MM.1S (cell line): ENCODE data around the gene TTLL9.

Source experiments
- DNase-seq: peaks from one replicate; pipeline ENCODE4 v3.0.0-alpha.2; 2015
- H2AFZ ChIP-seq: fragments of 300-600 bp; sonication (generic); 2 replicates; pipeline ENCODE4 v1.6.0; 2016; ENCODE audit warnings: antibody characterized with exemption, low read length
- H3F3A ChIP-seq: fragments of 300-600 bp; sonication (generic); 2 replicates; pipeline ENCODE4 v1.6.1; 2016; ENCODE audit warnings: mild to moderate bottlenecking, antibody characterized with exemption, low read length, moderate library complexity, mixed read lengths; ENCODE audit not compliant: insufficient read depth
- H3K27ac ChIP-seq: fragments of 300-600 bp; sonication (generic); 2 replicates; pipeline ENCODE4 v1.5.1; 2016; ENCODE audit warnings: mild to moderate bottlenecking, low read length
- H3K27me3 ChIP-seq: fragments of 300-600 bp; sonication (generic); replicated peaks from 2 replicates; pipeline ENCODE4 v1.6.0; 2016; ENCODE audit warnings: low read length; ENCODE audit not compliant: insufficient read depth
- H3K36me3 ChIP-seq: fragments of 300-600 bp; sonication (generic); replicated peaks from 2 replicates; pipeline ENCODE4 v1.6.1; 2016; ENCODE audit warnings: mild to moderate bottlenecking, low read length, mixed read lengths; ENCODE audit not compliant: insufficient read depth
- H3K4me1 ChIP-seq: fragments of 300-600 bp; sonication (generic); 2 replicates; pipeline ENCODE4 v1.6.1; 2016; ENCODE audit warnings: low read length, mixed read lengths
- H3K4me2 ChIP-seq: fragments of 300-600 bp; sonication (generic); 2 replicates; pipeline ENCODE4 v1.6.0; 2016; ENCODE audit warnings: low read depth, low read length
- H3K4me3 ChIP-seq: fragments of 300-600 bp; sonication (generic); 2 replicates; pipeline ENCODE4 v1.5.1; 2016; ENCODE audit warnings: low read length, mixed read lengths
- H3K79me2 ChIP-seq: fragments of 300-600 bp; sonication (generic); 2 replicates; pipeline ENCODE4 v1.6.1; 2016; ENCODE audit warnings: mixed run types, low read length, mixed read lengths
- H3K9ac ChIP-seq: fragments of 300-600 bp; sonication (generic); 2 replicates; pipeline ENCODE4 v1.6.1; 2016; ENCODE audit warnings: low read length, mixed read lengths
- H3K9me2 ChIP-seq: fragments of 300-600 bp; sonication (generic); replicated peaks from 2 replicates; pipeline ENCODE4 v1.6.1; 2016; ENCODE audit warnings: mild to moderate bottlenecking, low read length, mixed read lengths; ENCODE audit not compliant: insufficient read depth
- H3K9me3 ChIP-seq: fragments of 300-600 bp; sonication (generic); replicated peaks from 2 replicates; pipeline ENCODE4 v1.6.1; 2016; ENCODE audit warnings: mild to moderate bottlenecking, low read length, mixed read lengths; ENCODE audit not compliant: insufficient read depth
- H4K20me1 ChIP-seq: fragments of 300-600 bp; sonication (generic); 2 replicates; pipeline ENCODE4 v1.6.1; 2016; ENCODE audit warnings: mild to moderate bottlenecking, low read length, moderate library complexity, mixed read lengths; ENCODE audit not compliant: insufficient read depth
- EZH2 ChIP-seq: fragments of 300-600 bp; sonication (generic); optimal IDR thresholded peaks from 2 replicates; pipeline ENCODE3; 2017; ENCODE audit warnings: low read depth, mild to moderate bottlenecking, antibody characterized with exemption, low read length, mixed read lengths
- EZH2phosphoT487 ChIP-seq: fragments of 300-600 bp; sonication (generic); IDR thresholded peaks from 2 replicates; pipeline ENCODE4 v1.6.1; 2018; ENCODE audit warnings: antibody characterized with exemption, low read length
- TF ChIP-seq, protein P1 (sequence below): fragments of 300-600 bp; sonication (generic); IDR thresholded peaks from 2 replicates; pipeline ENCODE4 v1.5.1; 2016; ENCODE audit warnings: antibody characterized with exemption, low read length, mixed read lengths

TTLL9 gene

DNA sequence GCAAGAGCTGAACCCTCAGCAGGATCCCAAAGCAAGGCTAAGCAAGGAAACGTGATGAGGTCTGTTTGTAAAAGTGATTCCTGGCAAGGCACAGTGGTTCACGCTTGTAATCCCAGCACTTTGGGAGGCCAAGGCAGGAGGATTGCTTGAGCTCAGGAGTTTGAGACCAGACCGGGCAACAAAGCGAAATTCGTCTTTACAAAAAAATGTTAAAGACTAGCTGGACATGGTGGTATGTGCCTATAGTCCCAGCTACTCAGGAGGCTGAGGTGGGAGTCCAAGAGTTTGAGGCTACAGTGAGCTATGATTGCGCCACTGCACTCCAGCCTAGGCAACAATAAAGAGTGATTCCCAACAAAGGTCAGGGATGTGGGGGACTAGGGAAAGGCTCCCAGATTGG, 93.5 kb downstream of the TTLL9 start:
- no peaks in the 10 kb centered on the region for H3K79me2 ChIP-seq
- H3F3A ChIP-seq, result no peaks in the 10 kb centered on the region
- H3K9ac ChIP-seq, result no peak overlapping the region
- H3K27me3 ChIP-seq, result peaks cover 84% of the 10 kb centered on the region
- H3K4me1 ChIP-seq, result no peaks in the 10 kb centered on the region
- no peaks in the 10 kb centered on the region for H3K9me2 ChIP-seq
- H3K4me3 ChIP-seq, result no peak overlapping the region
- no peak for TF ChIP-seq EZH2phosphoT487
- TF ChIP-seq, protein P1, sequence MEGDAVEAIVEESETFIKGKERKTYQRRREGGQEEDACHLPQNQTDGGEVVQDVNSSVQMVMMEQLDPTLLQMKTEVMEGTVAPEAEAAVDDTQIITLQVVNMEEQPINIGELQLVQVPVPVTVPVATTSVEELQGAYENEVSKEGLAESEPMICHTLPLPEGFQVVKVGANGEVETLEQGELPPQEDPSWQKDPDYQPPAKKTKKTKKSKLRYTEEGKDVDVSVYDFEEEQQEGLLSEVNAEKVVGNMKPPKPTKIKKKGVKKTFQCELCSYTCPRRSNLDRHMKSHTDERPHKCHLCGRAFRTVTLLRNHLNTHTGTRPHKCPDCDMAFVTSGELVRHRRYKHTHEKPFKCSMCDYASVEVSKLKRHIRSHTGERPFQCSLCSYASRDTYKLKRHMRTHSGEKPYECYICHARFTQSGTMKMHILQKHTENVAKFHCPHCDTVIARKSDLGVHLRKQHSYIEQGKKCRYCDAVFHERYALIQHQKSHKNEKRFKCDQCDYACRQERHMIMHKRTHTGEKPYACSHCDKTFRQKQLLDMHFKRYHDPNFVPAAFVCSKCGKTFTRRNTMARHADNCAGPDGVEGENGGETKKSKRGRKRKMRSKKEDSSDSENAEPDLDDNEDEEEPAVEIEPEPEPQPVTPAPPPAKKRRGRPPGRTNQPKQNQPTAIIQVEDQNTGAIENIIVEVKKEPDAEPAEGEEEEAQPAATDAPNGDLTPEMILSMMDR, result no peak
- no peak for TF ChIP-seq EZH2
- no peak overlapping the region for H3K4me2 ChIP-seq
- H3K27ac ChIP-seq, result no peak overlapping the region
- H2AFZ ChIP-seq, result no peak overlapping the region
- no peaks in the 10 kb centered on the region for H3K9me3 ChIP-seq
- DNase-seq, result no peak
- H3K36me3 ChIP-seq, result no peaks in the 10 kb centered on the region
- no peaks in the 10 kb centered on the region for H4K20me1 ChIP-seq

DNA sequence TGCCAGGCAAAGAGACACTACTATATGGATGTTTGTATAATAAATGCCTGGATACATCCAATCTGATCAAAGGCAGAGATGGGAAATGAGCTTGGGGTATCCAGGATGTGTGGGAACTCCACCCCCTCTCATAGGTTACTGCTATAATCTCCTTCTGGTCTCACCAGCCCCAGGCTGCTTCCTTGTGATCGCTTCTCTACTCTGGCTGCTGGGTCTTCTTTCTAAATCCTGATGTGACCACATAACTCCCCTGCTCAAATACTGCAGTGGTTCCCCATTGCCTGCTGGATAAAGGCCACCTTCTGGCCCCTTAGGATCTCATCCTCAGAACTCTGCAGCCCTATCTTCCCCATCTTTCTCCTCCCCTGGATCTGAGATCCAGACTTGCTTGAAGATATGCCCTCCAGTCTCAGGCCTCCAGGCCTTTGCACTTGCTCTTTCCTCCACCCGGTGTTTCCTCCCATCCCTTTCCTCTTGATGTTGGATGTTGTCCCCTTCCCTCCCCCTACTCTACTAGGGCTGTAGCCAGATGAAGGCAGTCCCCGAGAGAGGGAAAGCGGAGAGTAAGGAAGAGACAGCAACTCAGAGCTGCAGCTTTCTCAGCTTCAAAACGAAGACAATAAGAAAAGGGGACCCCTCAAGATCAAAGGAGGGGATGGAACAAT, 96.7 kb downstream of the TTLL9 start:
- H2AFZ ChIP-seq, result no peak overlapping the region
- H3K4me2 ChIP-seq, result no peak overlapping the region
- no peaks in the 10 kb centered on the region for H3K36me3 ChIP-seq
- H3K79me2 ChIP-seq, result no peaks in the 10 kb centered on the region
- H3K4me3 ChIP-seq, result no peak overlapping the region
- no peaks in the 10 kb centered on the region for H3K9me2 ChIP-seq
- H3F3A ChIP-seq, result no peaks in the 10 kb centered on the region
- TF ChIP-seq EZH2phosphoT487 (no peak), EZH2 (no peak)
- TF ChIP-seq, protein P1, result no peak
- no peaks in the 10 kb centered on the region for H3K9me3 ChIP-seq
- no peak overlapping the region for H3K9ac ChIP-seq
- H3K27me3 ChIP-seq, result peaks cover 86% of the 10 kb centered on the region
- no peaks in the 10 kb centered on the region for H4K20me1 ChIP-seq
- no peaks in the 10 kb centered on the region for H3K4me1 ChIP-seq
- H3K27ac ChIP-seq, result no peak overlapping the region
- no peak for DNase-seq

GRCh38 chr20:31967830-31968249, 97.4 kb downstream of the TTLL9 start, which contains the start of gene XKR7:
Gene XKR7, plus strand, starts transcription at chr20:31968151. Its CDS starts 25 bp downstream, at chr20:31968176.
- Histone ChIP-seq H3K4me2 (no peak within 1 kb of the TSS), H3K9ac (no peak within 1 kb of the TSS), H3K27ac (no peak within 1 kb of the TSS), H3K36me3 (no peaks in the 10 kb centered on the region), H3K79me2 (no peaks in the 10 kb centered on the region), H3K9me3 (no peaks in the 10 kb centered on the region), H4K20me1 (no peaks in the 10 kb centered on the region), H2AFZ (no peak within 1 kb of the TSS), H3K9me2 (no peaks in the 10 kb centered on the region), H3F3A (no peaks in the 10 kb centered on the region), H3K27me3 (peaks cover 86% of the 10 kb centered on the region), H3K4me1 (no peaks in the 10 kb centered on the region), H3K4me3 (no peak within 1 kb of the TSS)
- no peak for TF ChIP-seq EZH2
- TF ChIP-seq, protein P1, result no peak
- TF ChIP-seq EZH2phosphoT487, result no peak
- DNase-seq, result no peak
